H1 (cell line): ENCODE measurements around the gene MRPL28. TPM values are rescaled to one million over a fixed set of nuclear protein-coding genes. Genes with fewer than 3 reads are reported as not detected.

Source experiments
- KDM5A ChIP-seq: fragments of 200-600 bp; IDR thresholded peaks from 2 replicates; pipeline ENCODE4 v1.7.1; 2012; ENCODE audit warnings: mild to moderate bottlenecking, low read length, inconsistent platforms, mixed read lengths
- POU5F1 ChIP-seq: IDR thresholded peaks from 2 replicates; pipeline ENCODE4 v1.6.1; 2011; ENCODE audit warnings: low read depth, mild to moderate bottlenecking, low read length, moderate library complexity
- polyA plus RNA-seq, 7 experiments: library from polyadenylated mRNA; depleted of rRNA in 3 of 7; stranded (reverse) in 5 of 7; unstranded in 2 of 7; fragments of >200 nt in 5 of 7; fragments of 200-250 nt in 2 of 7; gene quantifications; 1 replicate in 5 of 7; 2 replicates in 1 of 7; 4 replicates in 1 of 7; pipeline versions ENCODE4 v1.2.1 to v1.2.3, GENCODE V29; 2011 to 2013; ENCODE audit warnings: missing spikeins in 2 of 7, mixed read lengths in 2 of 7
- total RNA-seq: library from RNA; stranded (reverse); fragmentation: NEBNext Ultra II Directional; extraction: Animal tissue kit (Norgen Biotek cat#: 25700); gene quantifications from 2 replicates; pipeline ENCODE4 v1.2.1, GENCODE V29; 2021

Gene MRPL28
- total and polyA plus RNA-seq, 2 of the 8 experiments (the other 6 are each of a cell fraction or from before 2014, with no cell fraction given) = 88.9 to 188 TPM

DNA sequence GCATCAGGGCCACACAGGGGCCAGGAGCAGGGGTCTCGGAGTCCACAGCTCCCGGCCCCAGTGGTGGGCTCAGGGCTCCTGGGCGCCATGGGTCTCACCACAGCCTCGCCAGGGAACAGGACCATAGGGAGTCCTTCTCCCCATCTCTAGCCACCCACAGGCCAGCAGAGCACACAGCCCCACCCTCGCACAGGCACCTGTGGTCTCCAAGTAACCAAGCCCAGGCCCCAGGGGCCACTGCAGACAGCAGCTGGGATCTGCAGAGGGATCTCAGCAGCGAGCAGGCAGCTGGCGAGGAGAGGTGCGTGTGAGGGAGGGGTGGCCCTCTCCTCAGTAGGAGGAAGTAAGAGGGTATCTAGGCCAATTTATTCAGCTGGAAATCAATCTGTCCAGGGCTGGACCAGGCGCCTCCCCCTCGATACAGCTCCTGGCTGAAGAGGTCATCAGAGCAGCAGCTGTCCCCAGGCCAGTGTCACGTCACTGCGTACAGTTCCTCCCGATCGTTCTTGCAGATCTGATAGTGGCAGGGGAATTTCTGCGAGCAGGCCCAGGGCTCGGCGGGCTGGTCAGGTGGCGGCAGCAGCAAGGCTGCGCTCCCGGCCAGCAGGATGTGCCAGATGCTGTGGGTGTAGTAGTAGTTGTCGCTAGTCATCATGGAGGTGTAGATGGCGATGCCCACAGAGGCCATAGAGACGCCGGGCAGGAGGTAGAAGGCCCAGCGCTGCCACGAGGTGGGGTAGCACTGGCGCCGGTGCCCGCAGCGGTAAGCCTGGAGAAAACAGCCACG, 1.4 kb upstream of the MRPL28 start (continued):
- TF ChIP-seq KDM5A (no peak), POU5F1 (no peak)
